GM23338 (cell line): ENCODE measurements around the gene FAM237B.

Experiments used
- CREB1 ChIP-seq: fragments of 250-450 bp; sonication (Bioruptor Pico); IDR thresholded peaks from 2 replicates; pipeline ENCODE4 v1.5.0; 2020; ENCODE audit warnings: low read depth, mild to moderate bottlenecking, moderate library complexity
- EZH2 ChIP-seq: fragments of 200-600 bp; sonication (generic); IDR thresholded peaks from one replicate; pipeline ENCODE4 v1.8.0; 2017; ENCODE audit warnings: antibody characterized with exemption, mild to moderate bottlenecking, low read depth; ENCODE audit not compliant: unreplicated experiment
- EZH2phosphoT487 ChIP-seq: fragments of 200-600 bp; sonication (generic); IDR thresholded peaks from one replicate; pipeline ENCODE4 v1.8.1; 2018; ENCODE audit warnings: antibody characterized with exemption; ENCODE audit not compliant: unreplicated experiment
- JUNB ChIP-seq: IDR thresholded peaks from one replicate; pipeline ENCODE4 v1.6.1; 2016; ENCODE audit warnings: antibody characterized with exemption; ENCODE audit not compliant: unreplicated experiment
- POLR2AphosphoS5 ChIP-seq: IDR thresholded peaks from 2 replicates; pipeline ENCODE4 v1.6.1; 2016; ENCODE audit warnings: antibody characterized with exemption, low read depth
- STAT1 ChIP-seq: IDR thresholded peaks from one replicate; pipeline ENCODE4 v1.6.1; 2016; ENCODE audit warnings: antibody characterized with exemption; ENCODE audit not compliant: unreplicated experiment
- ZNF331 ChIP-seq: fragments of 250-450 bp; sonication (Bioruptor Pico); IDR thresholded peaks from 2 replicates; pipeline ENCODE4 v1.5.0; 2020; ENCODE audit warnings: low read depth, mild to moderate bottlenecking, moderate library complexity
- TF ChIP-seq, protein P1 (sequence below), 2 experiments: fragments of 200-600 bp in 1 of 2; sonication (generic) in 1 of 2; conservative IDR thresholded peaks; 2 replicates each; pipeline versions ENCODE4 v1.5.1 to v1.6.1; 2016 to 2017; ENCODE audit warnings: antibody characterized with exemption in 2 of 2, low read depth in 2 of 2, mild to moderate bottlenecking in 2 of 2, moderate library complexity in 1 of 2
- TF ChIP-seq, protein P2 (sequence below): IDR thresholded peaks from one replicate; pipeline ENCODE4 v1.6.1; 2018; ENCODE audit warnings: antibody characterized with exemption; ENCODE audit not compliant: unreplicated experiment

DNA sequence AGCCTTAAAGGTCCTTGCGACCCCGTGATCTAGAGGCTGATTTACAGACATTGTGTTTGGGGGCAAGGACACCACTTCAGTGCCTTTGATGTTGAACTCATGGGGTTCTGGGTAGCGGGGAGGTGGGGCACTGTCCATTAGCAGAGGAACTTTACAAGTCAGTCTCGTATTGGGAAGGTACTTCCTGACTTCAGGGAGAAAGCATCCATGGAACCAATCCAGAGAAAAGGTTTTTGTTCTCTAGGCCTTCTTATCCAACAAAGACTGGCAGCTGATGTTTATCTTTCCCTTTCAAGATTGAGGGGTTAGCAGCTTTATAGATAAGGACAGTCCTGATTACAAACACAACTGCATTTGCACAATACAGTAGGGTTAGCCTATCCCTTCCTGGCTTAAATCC, 28.2 kb upstream of the FAM237B start:
- TF ChIP-seq, protein P1, sequence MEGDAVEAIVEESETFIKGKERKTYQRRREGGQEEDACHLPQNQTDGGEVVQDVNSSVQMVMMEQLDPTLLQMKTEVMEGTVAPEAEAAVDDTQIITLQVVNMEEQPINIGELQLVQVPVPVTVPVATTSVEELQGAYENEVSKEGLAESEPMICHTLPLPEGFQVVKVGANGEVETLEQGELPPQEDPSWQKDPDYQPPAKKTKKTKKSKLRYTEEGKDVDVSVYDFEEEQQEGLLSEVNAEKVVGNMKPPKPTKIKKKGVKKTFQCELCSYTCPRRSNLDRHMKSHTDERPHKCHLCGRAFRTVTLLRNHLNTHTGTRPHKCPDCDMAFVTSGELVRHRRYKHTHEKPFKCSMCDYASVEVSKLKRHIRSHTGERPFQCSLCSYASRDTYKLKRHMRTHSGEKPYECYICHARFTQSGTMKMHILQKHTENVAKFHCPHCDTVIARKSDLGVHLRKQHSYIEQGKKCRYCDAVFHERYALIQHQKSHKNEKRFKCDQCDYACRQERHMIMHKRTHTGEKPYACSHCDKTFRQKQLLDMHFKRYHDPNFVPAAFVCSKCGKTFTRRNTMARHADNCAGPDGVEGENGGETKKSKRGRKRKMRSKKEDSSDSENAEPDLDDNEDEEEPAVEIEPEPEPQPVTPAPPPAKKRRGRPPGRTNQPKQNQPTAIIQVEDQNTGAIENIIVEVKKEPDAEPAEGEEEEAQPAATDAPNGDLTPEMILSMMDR (conservative IDR thresholded peaks at IDR 0.05; ENCODE audit: low read depth in 2 of 2) = no peak
- TF ChIP-seq POLR2AphosphoS5 (no peak), EZH2 (no peak), ZNF331 (CRISPR knock-in tag) (no peak), EZH2phosphoT487 (no peak), CREB1 (no peak), STAT1 (no peak), JUNB (no peak)
- TF ChIP-seq, protein P2, sequence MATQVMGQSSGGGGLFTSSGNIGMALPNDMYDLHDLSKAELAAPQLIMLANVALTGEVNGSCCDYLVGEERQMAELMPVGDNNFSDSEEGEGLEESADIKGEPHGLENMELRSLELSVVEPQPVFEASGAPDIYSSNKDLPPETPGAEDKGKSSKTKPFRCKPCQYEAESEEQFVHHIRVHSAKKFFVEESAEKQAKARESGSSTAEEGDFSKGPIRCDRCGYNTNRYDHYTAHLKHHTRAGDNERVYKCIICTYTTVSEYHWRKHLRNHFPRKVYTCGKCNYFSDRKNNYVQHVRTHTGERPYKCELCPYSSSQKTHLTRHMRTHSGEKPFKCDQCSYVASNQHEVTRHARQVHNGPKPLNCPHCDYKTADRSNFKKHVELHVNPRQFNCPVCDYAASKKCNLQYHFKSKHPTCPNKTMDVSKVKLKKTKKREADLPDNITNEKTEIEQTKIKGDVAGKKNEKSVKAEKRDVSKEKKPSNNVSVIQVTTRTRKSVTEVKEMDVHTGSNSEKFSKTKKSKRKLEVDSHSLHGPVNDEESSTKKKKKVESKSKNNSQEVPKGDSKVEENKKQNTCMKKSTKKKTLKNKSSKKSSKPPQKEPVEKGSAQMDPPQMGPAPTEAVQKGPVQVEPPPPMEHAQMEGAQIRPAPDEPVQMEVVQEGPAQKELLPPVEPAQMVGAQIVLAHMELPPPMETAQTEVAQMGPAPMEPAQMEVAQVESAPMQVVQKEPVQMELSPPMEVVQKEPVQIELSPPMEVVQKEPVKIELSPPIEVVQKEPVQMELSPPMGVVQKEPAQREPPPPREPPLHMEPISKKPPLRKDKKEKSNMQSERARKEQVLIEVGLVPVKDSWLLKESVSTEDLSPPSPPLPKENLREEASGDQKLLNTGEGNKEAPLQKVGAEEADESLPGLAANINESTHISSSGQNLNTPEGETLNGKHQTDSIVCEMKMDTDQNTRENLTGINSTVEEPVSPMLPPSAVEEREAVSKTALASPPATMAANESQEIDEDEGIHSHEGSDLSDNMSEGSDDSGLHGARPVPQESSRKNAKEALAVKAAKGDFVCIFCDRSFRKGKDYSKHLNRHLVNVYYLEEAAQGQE = no peak
